Measurements from ENCODE around the gene EVA1B. TPM values are rescaled to one million over a fixed set of nuclear protein-coding genes. Genes with fewer than 3 reads are reported as not detected.

The EVA1B gene
- total RNA-seq, 2 donors from 2014 or later = 67.1 to 78.7 TPM

DNA sequence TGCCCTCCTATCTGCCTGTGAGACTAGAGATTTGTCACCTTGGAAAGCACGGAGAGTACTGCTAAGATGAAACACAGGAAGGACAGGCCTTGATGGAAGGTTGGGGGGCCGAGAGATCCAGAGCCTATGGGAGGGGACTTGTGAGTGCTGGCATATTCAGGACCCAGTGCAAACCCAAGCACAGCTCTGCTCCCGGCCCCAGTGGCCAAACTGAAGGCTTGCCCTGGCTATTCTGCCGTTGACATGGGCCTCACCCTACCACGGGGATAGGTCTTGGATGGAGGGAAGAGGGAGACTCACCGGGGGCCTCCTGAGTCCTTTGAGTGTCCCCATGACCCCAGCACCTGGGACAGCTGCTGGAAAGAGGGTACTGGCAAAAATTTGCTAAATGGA, 4.6 kb upstream of the EVA1B start:
- Histone ChIP-seq H3K4me3 (no peak overlapping the region), H3K9me3 (no peaks in the 10 kb centered on the region), H3K27me3 (replicated peaks; ENCODE audit: insufficient read depth) (no peaks in the 10 kb centered on the region), H3K36me3 (no peaks in the 10 kb centered on the region), H3K4me1 (replicated peaks) (no peaks in the 10 kb centered on the region), H3K27ac (no peak overlapping the region)
- 90% methylated on average over 5 of the region's 6 CpGs for WGBS
- no peak for DNase-seq (ENCODE audit: low spot score)
- no peak for TF ChIP-seq POLR2A (IDR thresholded peaks at IDR 0.05)
- TF ChIP-seq, protein P1, sequence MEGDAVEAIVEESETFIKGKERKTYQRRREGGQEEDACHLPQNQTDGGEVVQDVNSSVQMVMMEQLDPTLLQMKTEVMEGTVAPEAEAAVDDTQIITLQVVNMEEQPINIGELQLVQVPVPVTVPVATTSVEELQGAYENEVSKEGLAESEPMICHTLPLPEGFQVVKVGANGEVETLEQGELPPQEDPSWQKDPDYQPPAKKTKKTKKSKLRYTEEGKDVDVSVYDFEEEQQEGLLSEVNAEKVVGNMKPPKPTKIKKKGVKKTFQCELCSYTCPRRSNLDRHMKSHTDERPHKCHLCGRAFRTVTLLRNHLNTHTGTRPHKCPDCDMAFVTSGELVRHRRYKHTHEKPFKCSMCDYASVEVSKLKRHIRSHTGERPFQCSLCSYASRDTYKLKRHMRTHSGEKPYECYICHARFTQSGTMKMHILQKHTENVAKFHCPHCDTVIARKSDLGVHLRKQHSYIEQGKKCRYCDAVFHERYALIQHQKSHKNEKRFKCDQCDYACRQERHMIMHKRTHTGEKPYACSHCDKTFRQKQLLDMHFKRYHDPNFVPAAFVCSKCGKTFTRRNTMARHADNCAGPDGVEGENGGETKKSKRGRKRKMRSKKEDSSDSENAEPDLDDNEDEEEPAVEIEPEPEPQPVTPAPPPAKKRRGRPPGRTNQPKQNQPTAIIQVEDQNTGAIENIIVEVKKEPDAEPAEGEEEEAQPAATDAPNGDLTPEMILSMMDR (IDR thresholded peaks at IDR 0.05) = no peak
- no peak for TF ChIP-seq POLR2AphosphoS5 (IDR thresholded peaks at IDR 0.05)
- intact Hi-C loops (cut with DNase I) = no loop called here

GRCh38 chr1:36327421-36328087, 4.1 kb upstream of the EVA1B start:
- Histone ChIP-seq H3K9me3 (no peaks in the 10 kb centered on the region), H3K36me3 (no peaks in the 10 kb centered on the region), H3K4me3 (no peak overlapping the region), H3K4me1 (replicated peaks) (no peaks in the 10 kb centered on the region), H3K27ac (no peak overlapping the region), H3K27me3 (replicated peaks; ENCODE audit: insufficient read depth) (no peaks in the 10 kb centered on the region)
- no peak for TF ChIP-seq POLR2AphosphoS5 (IDR thresholded peaks at IDR 0.05)
- TF ChIP-seq, protein P1 (IDR thresholded peaks at IDR 0.05) = no peak
- TF ChIP-seq POLR2A (IDR thresholded peaks at IDR 0.05) = no peak
- intact Hi-C loops (cut with DNase I) = no loop called here
- no peak for DNase-seq (ENCODE audit: low spot score)
- WGBS = 82% methylated on average over 9 of the region's 9 CpGs

DNA sequence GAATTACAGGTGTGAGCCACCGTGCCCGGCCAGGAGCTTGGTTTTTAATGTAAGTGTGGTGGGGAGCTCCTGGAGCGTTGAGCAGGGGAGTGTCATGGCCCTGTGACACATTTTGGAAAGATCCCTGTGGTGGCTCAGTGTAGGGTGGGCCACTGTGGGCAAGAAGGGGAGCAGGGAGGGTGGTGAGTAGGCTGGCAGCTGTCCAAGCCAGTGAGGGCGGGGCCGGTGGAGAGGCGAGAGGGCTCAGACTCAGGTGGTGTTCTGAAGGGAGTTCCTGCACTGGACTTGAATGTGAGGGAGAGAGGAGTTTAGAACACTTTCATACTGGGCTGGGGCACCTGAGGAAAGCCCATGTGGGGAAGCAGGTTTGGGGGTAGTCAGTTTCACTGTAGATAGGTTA, 3.1 kb upstream of the EVA1B start:
- Histone ChIP-seq H3K9me3 (no peaks in the 10 kb centered on the region), H3K27ac (no peak overlapping the region), H3K36me3 (no peaks in the 10 kb centered on the region), H3K4me1 (replicated peaks) (no peaks in the 10 kb centered on the region), H3K4me3 (no peak overlapping the region), H3K27me3 (replicated peaks; ENCODE audit: insufficient read depth) (no peaks in the 10 kb centered on the region)
- 49% methylated on average over 6 of the region's 6 CpGs for WGBS
- intact Hi-C loops (cut with DNase I) = no loop called here
- TF ChIP-seq POLR2A (IDR thresholded peaks at IDR 0.05) = no peak
- TF ChIP-seq POLR2AphosphoS5 (IDR thresholded peaks at IDR 0.05) = no peak
- TF ChIP-seq, protein P1 (IDR thresholded peaks at IDR 0.05) = no peak
- DNase-seq (ENCODE audit: low spot score) = no peak

DNA sequence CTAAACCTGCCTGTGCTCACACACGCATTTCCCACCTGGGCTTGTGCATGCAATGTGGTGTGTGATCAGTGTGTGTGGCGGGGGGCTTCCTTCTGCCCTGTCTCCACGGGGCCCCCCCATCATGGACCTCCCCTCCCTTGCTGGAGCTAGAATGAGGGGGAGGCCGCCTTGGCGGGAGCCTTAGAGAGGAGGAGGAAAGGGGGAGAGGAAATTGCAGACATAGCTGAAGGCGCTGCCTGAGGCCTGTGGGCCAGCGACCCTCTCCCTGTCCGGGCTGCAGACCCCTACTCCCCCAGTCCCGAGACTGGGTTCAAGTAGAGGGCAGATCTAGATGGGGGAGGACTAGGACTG, 883 bp upstream of the EVA1B start:
- WGBS = 19% methylated on average over 9 of the region's 9 CpGs
- Histone ChIP-seq H3K4me1 (replicated peaks) (no peaks in the 10 kb centered on the region), H3K27ac (peak overlapping the region; percentile 87 to 90)

More for the DNA sequence above, 883 bp upstream of the EVA1B start:
- DNase-seq (ENCODE audit: low spot score) = no peak
- Histone ChIP-seq H3K36me3 (no peaks in the 10 kb centered on the region), H3K4me3 (peak overlapping the region in 1 of 2 donors; percentile 47), H3K9me3 (no peaks in the 10 kb centered on the region), H3K27me3 (replicated peaks; ENCODE audit: insufficient read depth) (no peaks in the 10 kb centered on the region)
- TF ChIP-seq, protein P1 (IDR thresholded peaks at IDR 0.05) = no peak
- no peak for TF ChIP-seq POLR2AphosphoS5 (IDR thresholded peaks at IDR 0.05)
- no peak for TF ChIP-seq POLR2A (IDR thresholded peaks at IDR 0.05)
- intact Hi-C loops (cut with DNase I) = no loop called here
